Neutrophil (primary cell): ENCODE measurements around the gene TBC1D25.

Experiments
- H3K27ac ChIP-seq: fragments of 200-600 bp; sonication (generic); 2 replicates; pipeline ENCODE4 v1.5.1; 2016; ENCODE audit warnings: mild to moderate bottlenecking, moderate library complexity
- H3K27me3 ChIP-seq: fragments of 200-600 bp; sonication (generic); 2 replicates; pipeline ENCODE4 v1.6.0; 2016; ENCODE audit warnings: mild to moderate bottlenecking
- H3K36me3 ChIP-seq: fragments of 200-600 bp; sonication (generic); 2 replicates; pipeline ENCODE4 v1.5.1; 2017
- H3K4me1 ChIP-seq, 2 experiments: fragments of 200-600 bp in 1 of 2; sonication (generic) in 1 of 2; 1 replicate in 1 of 2; 2 replicates in 1 of 2; pipeline versions ENCODE4 v1.5.1 to v1.6.1; 2013 to 2016; ENCODE audit warnings: low read depth in 1 of 2, low read length in 1 of 2, mild to moderate bottlenecking in 1 of 2, moderate library complexity in 1 of 2; ENCODE audit not compliant: control insufficient read depth in 1 of 2, insufficient read depth in 1 of 2
- H3K4me3 ChIP-seq, 2 experiments: fragments of 200-600 bp in 1 of 2; sonication (generic) in 1 of 2; 1 replicate in 1 of 2; 2 replicates in 1 of 2; pipeline ENCODE4 v1.5.1; 2013 to 2016; ENCODE audit warnings: low read depth in 1 of 2, low read length in 1 of 2, mild to moderate bottlenecking in 1 of 2, moderate library complexity in 1 of 2
- H3K9me3 ChIP-seq: fragments of 200-600 bp; sonication (generic); 2 replicates; pipeline ENCODE4 v1.5.1; 2016
- CTCF ChIP-seq: fragments of 200-600 bp; sonication (generic); IDR thresholded peaks from 2 replicates; pipeline ENCODE4 v1.5.1; 2016; ENCODE audit warnings: antibody characterized with exemption

Gene TBC1D25

GRCh38 chrX:48578661-48579128 is 39.2 kb downstream of the TBC1D25 start:
- no peak overlapping the region for H3K4me3 ChIP-seq

GRCh38 chrX:48579259-48579658 is 39.7 kb downstream of the TBC1D25 start:
- Histone ChIP-seq H3K27ac (no peak overlapping the region), H3K27me3 (no peaks in the 10 kb centered on the region), H3K4me3 (no peak overlapping the region), H3K36me3 (peaks cover 26% of the 10 kb centered on the region), H3K4me1 (peaks cover 14 to 17% of the 10 kb centered on the region in 2 experiments), H3K9me3 (no peaks in the 10 kb centered on the region)
- no peak for TF ChIP-seq CTCF

More at GRCh38 chrX:48578661-48579128, 39.2 kb downstream of the TBC1D25 start:
- TF ChIP-seq CTCF = no peak
- no peaks in the 10 kb centered on the region for H3K9me3 ChIP-seq
- peaks cover 26% of the 10 kb centered on the region for H3K36me3 ChIP-seq
- no peaks in the 10 kb centered on the region for H3K27me3 ChIP-seq
- peaks cover 14 to 17% of the 10 kb centered on the region in 2 experiments for H3K4me1 ChIP-seq
- no peak overlapping the region for H3K27ac ChIP-seq

GRCh38 chrX:48580662-48581061 is 41.1 kb downstream of the TBC1D25 start:
- Histone ChIP-seq H3K4me3 (no peak overlapping the region), H3K27me3 (no peaks in the 10 kb centered on the region), H3K36me3 (peaks cover 23% of the 10 kb centered on the region), H3K4me1 (peaks cover 6 to 8% of the 10 kb centered on the region in 2 experiments), H3K9me3 (no peaks in the 10 kb centered on the region), H3K27ac (no peak overlapping the region)
- TF ChIP-seq CTCF = no peak

- no peaks in the 10 kb centered on the region for H3K4me1 ChIP-seq
- H3K27me3 ChIP-seq = no peaks in the 10 kb centered on the region
- no peaks in the 10 kb centered on the region for H3K36me3 ChIP-seq
- no peak for TF ChIP-seq CTCF
- no peak overlapping the region for H3K27ac ChIP-seq
- no peaks in the 10 kb centered on the region for H3K9me3 ChIP-seq
- H3K4me3 ChIP-seq = no peak overlapping the region
Measured at GRCh38 chrX:48584698-48585097, 45.2 kb downstream of the TBC1D25 start.

GRCh38 chrX:48589482-48590162 is 50.1 kb downstream of the TBC1D25 start:
- TF ChIP-seq CTCF = no peak
- H3K27me3 ChIP-seq = no peaks in the 10 kb centered on the region
- H3K4me1 ChIP-seq = peaks cover 21 to 27% of the 10 kb centered on the region in 2 experiments
- no peak overlapping the region for H3K4me3 ChIP-seq
- no peaks in the 10 kb centered on the region for H3K36me3 ChIP-seq
- no peaks in the 10 kb centered on the region for H3K9me3 ChIP-seq
- no peak overlapping the region for H3K27ac ChIP-seq
